Motor neuron (in vitro differentiated cells): Measurements from ENCODE around the gene CELF2. TPM values are rescaled to one million over a fixed set of nuclear protein-coding genes. Genes with fewer than 3 reads are reported as not detected.

ENCODE experiments used
- ATAC-seq, 8 experiments: fragments of 200-7000 bp; cut with Tn5 transposase; replicated peaks in 6 of 8; 2 replicates each; pipeline ENCODE4 v1.8.0; 2021; ENCODE audit warnings: mild to moderate bottlenecking in 8 of 8, moderate library complexity in 8 of 8
- H3K27ac ChIP-seq, 2 donors: fragments of 250-450 bp; sonication (Bioruptor Pico); 2 replicates each; pipeline ENCODE4 v1.9.0; 2021; ENCODE audit warnings: antibody characterized with exemption in 2 of 2, mild to moderate bottlenecking in 2 of 2, moderate library complexity in 1 of 2
- H3K4me1 ChIP-seq, 2 donors: fragments of 250-450 bp; sonication (Bioruptor Pico); replicated peaks in 1 of 2; 2 replicates each; pipeline ENCODE4 v1.6.1; 2021; ENCODE audit warnings: antibody characterized with exemption in 2 of 2, mild to moderate bottlenecking in 2 of 2, moderate library complexity in 1 of 2
- H3K4me3 ChIP-seq, 5 donors: fragments of 250-450 bp; sonication (Bioruptor Pico); 2 replicates each; pipeline ENCODE4 v1.9.0; 2021; ENCODE audit warnings: antibody characterized with exemption in 5 of 5, mild to moderate bottlenecking in 5 of 5, moderate library complexity in 4 of 5
- WGBS, 10 experiments: fragments of 450-650 bp; shearing (Covaris generic); methylation state at CpG; one replicate each; pipeline ENCODE4 v1.0.0; 2022; 5-methylcytosine and 5-hydroxymethylcytosine counted together
- in situ Hi-C, 9 experiments: fragments of 400-800 bp; cut with MboI; loops; one replicate each; pipeline ENCODE4 v1.15.0; 2021; ENCODE audit warnings: low sequenced_read_pairs in 9 of 9, low pct_unique_long_range_greater_than_20kb in 2 of 9; ENCODE audit not compliant: unreplicated experiment in 9 of 9
- total RNA-seq, 8 experiments: library from RNA; unstranded; fragments of 300-600 nt; gene quantifications; 2 replicates each; pipeline versions ENCODE4 v1.2.3 to v1.2.4, GENCODE V29; 2022

Gene CELF2
- total RNA-seq, 8 experiments from 2014 or later: 10.4 to 60.9 (median 15.6) TPM

GRCh38 chr10:11262494-11263345 is 245.0 kb downstream of the CELF2 start:
- in situ Hi-C loops: no loop called here
- ATAC-seq: no peak
- H3K4me1 ChIP-seq: peaks cover 31 to 50% of the 10 kb centered on the region in 2 donors
- no peak overlapping the region for H3K4me3 ChIP-seq
- H3K27ac ChIP-seq: no peak overlapping the region
- WGBS, 10 experiments: 47 to 100% (median 91%) methylated on average over 2 to 5 of the region's 5 CpGs

- Histone ChIP-seq H3K4me3 (no peak overlapping the region), H3K4me1 (peaks cover 27 to 44% of the 10 kb centered on the region in 2 donors), H3K27ac (no peak overlapping the region)
- no peak for ATAC-seq
- 0 to 100% (median 79%) methylated on average over 1 to 3 of the region's 3 CpGs for WGBS, 10 experiments
- in situ Hi-C loops: no loop called here
Measured at GRCh38 chr10:11263767-11264166, 246.1 kb downstream of the CELF2 start.

- 39 to 96% (median 79%) methylated on average over 1 to 6 of the region's 6 CpGs for WGBS, 10 experiments
- no peak overlapping the region for H3K27ac ChIP-seq
Measured at GRCh38 chr10:11264296-11265048, 246.8 kb downstream of the CELF2 start.

GRCh38 chr10:11265484-11265883 is 247.8 kb downstream of the CELF2 start:
- in situ Hi-C loops: no loop called here
- peaks cover 37 to 53% of the 10 kb centered on the region in 2 donors for H3K4me1 ChIP-seq
- 0 to 38% (median 22%) methylated on average over 1 to 3 of the region's 3 CpGs; no CpG with 5 or more reads in 2 of the 10 experiments for WGBS, 10 experiments
- H3K27ac ChIP-seq: no peak overlapping the region
- no peak overlapping the region for H3K4me3 ChIP-seq
- ATAC-seq: peak in 3 of 8 experiments; percentile 30 to 75 (median 37)

More at GRCh38 chr10:11264296-11265048, 246.8 kb downstream of the CELF2 start:
- in situ Hi-C loops: no loop called here
- H3K4me1 ChIP-seq: peaks cover 29 to 47% of the 10 kb centered on the region in 2 donors
- peak in 6 of 8 experiments; percentile 60 to 86 (median 78) for ATAC-seq
- no peak overlapping the region for H3K4me3 ChIP-seq

- Histone ChIP-seq H3K4me3 (no peak overlapping the region), H3K4me1 (peaks cover 37 to 53% of the 10 kb centered on the region in 2 donors), H3K27ac (no peak overlapping the region)
- in situ Hi-C loops: no loop called here
- 0 to 100% (median 9%) methylated on average over 1 to 4 of the region's 4 CpGs; no CpG with 5 or more reads in 1 of the 10 experiments for WGBS, 10 experiments
- ATAC-seq: peak in 5 of 8 experiments; percentile 35 to 63 (median 54)
Measured at GRCh38 chr10:11266426-11266825, 248.8 kb downstream of the CELF2 start.

GRCh38 chr10:11270135-11270857 is 252.6 kb downstream of the CELF2 start:
- Histone ChIP-seq H3K4me3 (no peak overlapping the region), H3K4me1 (peaks cover 35 to 49% of the 10 kb centered on the region in 2 donors), H3K27ac (no peak overlapping the region)
- in situ Hi-C loops: no loop called here
- 27 to 100% (median 58%) methylated on average over 1 to 10 of the region's 18 CpGs; no CpG with 5 or more reads in 1 of the 10 experiments for WGBS, 10 experiments
- peak; percentile 82 to 96 (median 90) for ATAC-seq

GRCh38 chr10:11270858-11271179 is 253.1 kb downstream of the CELF2 start:
- in situ Hi-C loops: no loop called here
- ATAC-seq: no peak
- WGBS, 10 experiments: 0 to 89% (median 39%) methylated on average over 1 to 5 of the region's 7 CpGs; no CpG with 5 or more reads in 4 of the 10 experiments
- Histone ChIP-seq H3K4me1 (peaks cover 30 to 49% of the 10 kb centered on the region in 2 donors), H3K27ac (no peak overlapping the region), H3K4me3 (no peak overlapping the region)

- in situ Hi-C loops: no loop called here
- H3K27ac ChIP-seq: no peak overlapping the region
- 58 to 100% (median 100%) methylated on average over 1 to 8 of the region's 15 CpGs; no CpG with 5 or more reads in 3 of the 10 experiments for WGBS, 10 experiments
- H3K4me3 ChIP-seq: no peak overlapping the region
- peaks cover 17 to 41% of the 10 kb centered on the region in 2 donors for H3K4me1 ChIP-seq
- ATAC-seq: no peak
Measured at GRCh38 chr10:11272915-11273389, 255.3 kb downstream of the CELF2 start.

- H3K4me1 ChIP-seq: peaks cover 16 to 39% of the 10 kb centered on the region in 2 donors
- no peak overlapping the region for H3K27ac ChIP-seq
- in situ Hi-C loops: no loop called here
- peak in 5 of 8 experiments; percentile 45 to 76 (median 54) for ATAC-seq
- H3K4me3 ChIP-seq: no peak overlapping the region
- WGBS, 10 experiments: 40 to 94% (median 63%) methylated on average over 1 to 5 of the region's 5 CpGs; no CpG with 5 or more reads in 1 of the 10 experiments
Measured at GRCh38 chr10:11274452-11274851, 256.8 kb downstream of the CELF2 start.

- H3K4me1 ChIP-seq: peaks cover 8 to 29% of the 10 kb centered on the region in 2 donors
Measured at GRCh38 chr10:11275651-11276050, 258.0 kb downstream of the CELF2 start.

GRCh38 chr10:11276449-11276990 is 258.8 kb downstream of the CELF2 start:
- in situ Hi-C loops: no loop called here
- Histone ChIP-seq H3K4me1 (peaks cover 8 to 29% of the 10 kb centered on the region in 2 donors), H3K4me3 (no peak overlapping the region), H3K27ac (no peak overlapping the region)
- ATAC-seq: peak in 2 of 8 experiments; percentile 33 to 43
- 60 to 100% (median 79%) methylated on average over 1 to 6 of the region's 10 CpGs; no CpG with 5 or more reads in 4 of the 10 experiments for WGBS, 10 experiments

More at GRCh38 chr10:11275651-11276050, 258.0 kb downstream of the CELF2 start:
- peak in 1 of 8 experiments; percentile 14 for ATAC-seq
- no peak overlapping the region for H3K27ac ChIP-seq
- no peak overlapping the region for H3K4me3 ChIP-seq
- in situ Hi-C loops: no loop called here
- 51 to 100% (median 83%) methylated on average over 1 to 12 of the region's 12 CpGs for WGBS, 10 experiments

- WGBS, 10 experiments: 58 to 92% (median 72%) methylated on average over 1 to 7 of the region's 7 CpGs; no CpG with 5 or more reads in 2 of the 10 experiments
- Histone ChIP-seq H3K4me3 (no peak overlapping the region), H3K27ac (no peak overlapping the region), H3K4me1 (peaks cover 4 to 26% of the 10 kb centered on the region in 2 donors)
- in situ Hi-C loops: no loop called here
- ATAC-seq: no peak
Measured at GRCh38 chr10:11279314-11279713, 261.6 kb downstream of the CELF2 start.
